ENCODE measurements around the gene RB1. TPM values are rescaled to one million over a fixed set of nuclear protein-coding genes. Genes with fewer than 3 reads are reported as not detected.

The RB1 gene
- total and polyA plus RNA-seq, 2 donors (not counting 3 experiments of a cell fraction or from before 2014, with no cell fraction given) = 8.0 to 41.2 TPM

DNA sequence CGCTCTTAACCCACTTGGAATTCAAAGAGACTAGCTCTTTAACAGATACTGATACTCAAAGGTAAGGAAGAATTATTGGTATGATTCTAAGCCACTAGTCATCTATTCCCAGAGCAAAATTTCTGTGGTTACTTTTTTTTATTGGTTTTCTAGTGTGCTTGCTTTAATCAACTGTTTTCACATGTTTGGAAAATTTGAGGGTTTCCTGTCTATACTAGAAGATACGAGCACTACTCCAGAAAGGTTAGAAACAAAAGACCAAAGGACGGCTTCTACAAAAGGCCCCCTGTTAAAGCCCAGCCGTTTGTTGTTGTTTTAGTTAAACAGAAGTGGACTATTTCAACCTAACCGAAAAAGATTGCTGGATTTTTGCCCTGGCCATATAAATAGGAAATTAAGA lies 127.9 kb downstream of the RB1 start:
- Histone ChIP-seq H3K9me3 (replicated peaks; ENCODE audit: control insufficient read depth, insufficient read depth, low read length) (no peaks in the 10 kb centered on the region), H3K9me1 (replicated peaks; ENCODE audit: control insufficient read depth, extremely low read depth, insufficient read depth, low read length) (no peaks in the 10 kb centered on the region), H3K27ac (ENCODE audit: insufficient read depth, low read depth, low read length) (peak overlapping the region; percentile 23), H3K4me2 (ENCODE audit: insufficient read depth, low read length) (no peak overlapping the region), H3K9ac (replicated peaks; ENCODE audit: extremely low read depth, insufficient read depth, low read length) (no peak overlapping the region), H4K20me1 (replicated peaks; ENCODE audit: control insufficient read depth, extremely low read depth, insufficient read depth, low read length) (no peaks in the 10 kb centered on the region), H3K36me3 (ENCODE audit: control insufficient read depth in 2 of 2, extremely low read depth in 1 of 2, insufficient read depth in 2 of 2, low read length in 2 of 2) (no peaks in the 10 kb centered on the region), H3K27me3 (ENCODE audit: control insufficient read depth in 2 of 2, insufficient read depth in 2 of 2, low read length in 2 of 2) (no peaks in the 10 kb centered on the region), H2AFZ (ENCODE audit: low read depth, low read length) (no peak overlapping the region), H3K4me1 (ENCODE audit: control insufficient read depth, extremely low read depth, insufficient read depth, low read length) (peaks cover 29% of the 10 kb centered on the region), H3K79me2 (ENCODE audit: control insufficient read depth, insufficient read depth, low read length) (no peaks in the 10 kb centered on the region), H3K4me3 (replicated peaks in 1 of 3; ENCODE audit: insufficient read depth in 1 of 3, low read depth in 1 of 3, low read length in 3 of 3) (no peak overlapping the region)
- CTCF ChIA-PET = interaction anchor here (0.7 to 1.1 kb wide), 3 partner anchors 10 to 17 kb away, joined by 3 to 4 read pairs (median 3); no protein-coding TSS in a partner anchor
- no TSS peak for BruUV-seq (replicated peaks)
- TF ChIP-seq POLR2AphosphoS5 (IDR thresholded peaks at IDR 0.05; ENCODE audit: insufficient read depth, low read depth, low read length) (no peak), EZH2 (IDR thresholded peaks at IDR 0.05; ENCODE audit: borderline replicate concordance, low read depth, low read length, severe bottlenecking) (no peak), POLR2A (IDR thresholded peaks at IDR 0.05; ENCODE audit: low read depth, low read length) (no peak), MYC (IDR thresholded peaks at IDR 0.05; ENCODE audit: low read depth, low read length) (no peak)
- POLR2A ChIA-PET = interaction anchor here (0.7 kb wide), 1 partner anchor 101 kb away, joined by 3 read pairs; no protein-coding TSS in a partner anchor
- FAIRE-seq (peak; percentile 24), DNase-seq (ENCODE audit: low read depth, low spot score) (peak; percentile 89)
- dilution Hi-C loops (cut with MboI; ENCODE audit: extremely low pct_ligation_motif_present, low sequenced_read_pairs) = no loop called here
- intact Hi-C loops (cut with micrococcal nuclease) = no loop called here

DNA sequence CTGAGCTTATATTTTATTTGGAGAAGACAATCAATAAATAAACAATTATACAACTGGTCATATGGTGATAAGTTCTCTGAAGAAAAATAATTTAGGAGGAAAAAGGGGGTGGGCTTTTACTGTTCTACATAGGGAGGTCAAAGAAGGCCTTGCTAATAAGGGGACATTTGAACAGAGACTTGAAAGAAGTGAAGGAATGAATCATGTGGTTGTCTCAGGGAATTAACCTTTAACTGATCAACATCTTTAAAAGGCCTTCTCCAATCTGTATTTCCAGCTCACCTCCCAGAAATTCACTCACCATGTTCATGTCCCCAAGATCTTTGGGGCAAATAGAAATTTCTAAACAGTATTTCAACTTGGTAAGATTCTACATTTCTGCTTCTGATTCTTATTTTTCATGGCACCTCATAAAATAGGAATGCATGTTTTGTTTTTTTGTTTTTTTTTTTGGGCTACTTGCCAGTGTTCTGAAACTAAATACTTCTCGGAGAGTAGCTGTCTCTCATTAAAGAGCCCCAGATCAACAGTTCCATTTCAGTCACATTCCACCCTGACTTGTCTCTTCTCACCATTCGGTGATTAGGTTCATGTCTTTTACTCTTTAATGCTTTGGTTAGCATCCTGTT lies 128.6 kb downstream of the RB1 start:
- CTCF ChIA-PET = interaction anchor here (0.7 to 1.1 kb wide), 5 partner anchors 9 to 148 kb away, joined by 3 to 4 read pairs (median 3); no protein-coding TSS in a partner anchor
- BruUV-seq (replicated peaks) = no TSS peak
- H3K9me3 ChIP-seq (replicated peaks; ENCODE audit: control insufficient read depth, insufficient read depth, low read length) = no peaks in the 10 kb centered on the region
- POLR2A ChIA-PET = interaction anchor here (0.7 kb wide), 1 partner anchor 100 kb away, joined by 3 read pairs; no protein-coding TSS in a partner anchor
- H3K27ac ChIP-seq (ENCODE audit: insufficient read depth, low read depth, low read length) = peak overlapping the region; percentile 29
- peak; percentile 70 for DNase-seq (ENCODE audit: low read depth, low spot score)
- peak overlapping the region; percentile 45 for H2AFZ ChIP-seq (ENCODE audit: low read depth, low read length)
- no peaks in the 10 kb centered on the region for H3K79me2 ChIP-seq (ENCODE audit: control insufficient read depth, insufficient read depth, low read length)
- peaks cover 36% of the 10 kb centered on the region for H3K4me1 ChIP-seq (ENCODE audit: control insufficient read depth, extremely low read depth, insufficient read depth, low read length)
- no peak overlapping the region for H3K9ac ChIP-seq (replicated peaks; ENCODE audit: extremely low read depth, insufficient read depth, low read length)
- TF ChIP-seq EZH2 (IDR thresholded peaks at IDR 0.05; ENCODE audit: borderline replicate concordance, low read depth, low read length, severe bottlenecking) (no peak), POLR2A (IDR thresholded peaks at IDR 0.05; ENCODE audit: low read depth, low read length) (no peak), JUN (IDR thresholded peaks at IDR 0.05; ENCODE audit: borderline replicate concordance, insufficient read depth, insufficient read length, low read depth) (no peak), FOS (IDR thresholded peaks at IDR 0.05; ENCODE audit: borderline replicate concordance, insufficient read depth, low read length) (no peak), MYC (IDR thresholded peaks at IDR 0.05; ENCODE audit: low read depth, low read length) (no peak), GATA2 (IDR thresholded peaks at IDR 0.05; ENCODE audit: insufficient read depth, insufficient read length, low read depth, low read length) (no peak), POLR2AphosphoS5 (IDR thresholded peaks at IDR 0.05; ENCODE audit: insufficient read depth, low read depth, low read length) (no peak)
- TF ChIP-seq, protein P1, sequence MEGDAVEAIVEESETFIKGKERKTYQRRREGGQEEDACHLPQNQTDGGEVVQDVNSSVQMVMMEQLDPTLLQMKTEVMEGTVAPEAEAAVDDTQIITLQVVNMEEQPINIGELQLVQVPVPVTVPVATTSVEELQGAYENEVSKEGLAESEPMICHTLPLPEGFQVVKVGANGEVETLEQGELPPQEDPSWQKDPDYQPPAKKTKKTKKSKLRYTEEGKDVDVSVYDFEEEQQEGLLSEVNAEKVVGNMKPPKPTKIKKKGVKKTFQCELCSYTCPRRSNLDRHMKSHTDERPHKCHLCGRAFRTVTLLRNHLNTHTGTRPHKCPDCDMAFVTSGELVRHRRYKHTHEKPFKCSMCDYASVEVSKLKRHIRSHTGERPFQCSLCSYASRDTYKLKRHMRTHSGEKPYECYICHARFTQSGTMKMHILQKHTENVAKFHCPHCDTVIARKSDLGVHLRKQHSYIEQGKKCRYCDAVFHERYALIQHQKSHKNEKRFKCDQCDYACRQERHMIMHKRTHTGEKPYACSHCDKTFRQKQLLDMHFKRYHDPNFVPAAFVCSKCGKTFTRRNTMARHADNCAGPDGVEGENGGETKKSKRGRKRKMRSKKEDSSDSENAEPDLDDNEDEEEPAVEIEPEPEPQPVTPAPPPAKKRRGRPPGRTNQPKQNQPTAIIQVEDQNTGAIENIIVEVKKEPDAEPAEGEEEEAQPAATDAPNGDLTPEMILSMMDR (IDR thresholded peaks at IDR 0.05; ENCODE audit: extremely low read depth in 1 of 2, insufficient read depth in 1 of 2, low read depth in 1 of 2, low read length in 2 of 2) = no peak
- TF ChIP-seq, protein P2, sequence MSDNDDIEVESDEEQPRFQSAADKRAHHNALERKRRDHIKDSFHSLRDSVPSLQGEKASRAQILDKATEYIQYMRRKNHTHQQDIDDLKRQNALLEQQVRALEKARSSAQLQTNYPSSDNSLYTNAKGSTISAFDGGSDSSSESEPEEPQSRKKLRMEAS (IDR thresholded peaks at IDR 0.05; ENCODE audit: insufficient read depth, insufficient read length) = no peak
- H3K9me1 ChIP-seq (replicated peaks; ENCODE audit: control insufficient read depth, extremely low read depth, insufficient read depth, low read length) = no peaks in the 10 kb centered on the region
- dilution Hi-C loops (cut with MboI; ENCODE audit: extremely low pct_ligation_motif_present, low sequenced_read_pairs) = no loop called here
- intact Hi-C loops (cut with micrococcal nuclease) = loop anchor here (1.0 kb wide), 1 partner anchor 8 kb away; no protein-coding TSS in a partner anchor
- no peaks in the 10 kb centered on the region for H3K36me3 ChIP-seq (ENCODE audit: control insufficient read depth in 2 of 2, extremely low read depth in 1 of 2, insufficient read depth in 2 of 2, low read length in 2 of 2)
- no peaks in the 10 kb centered on the region for H4K20me1 ChIP-seq (replicated peaks; ENCODE audit: control insufficient read depth, extremely low read depth, insufficient read depth, low read length)
- H3K27me3 ChIP-seq (ENCODE audit: control insufficient read depth in 2 of 2, insufficient read depth in 2 of 2, low read length in 2 of 2) = no peaks in the 10 kb centered on the region
- peak overlapping the region; percentile 70 for H3K4me2 ChIP-seq (ENCODE audit: insufficient read depth, low read length)
- no peak overlapping the region for H3K4me3 ChIP-seq (replicated peaks in 1 of 3; ENCODE audit: insufficient read depth in 1 of 3, low read depth in 1 of 3, low read length in 3 of 3)
- FAIRE-seq = peak; percentile 33

Data from endothelial cell of umbilical vein (primary cell).